ENCODE data around the gene C11orf71.

C11orf71 gene, protein sequence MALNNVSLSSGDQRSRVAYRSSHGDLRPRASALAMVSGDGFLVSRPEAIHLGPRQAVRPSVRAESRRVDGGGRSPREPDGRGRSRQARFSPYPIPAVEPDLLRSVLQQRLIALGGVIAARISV

GRCh38 chr11:114400216-114400914, at the start of gene C11orf71, which contains the start of gene RBM7:
TSS of gene C11orf71 (minus strand) at chr11:114400511. CDS start at chr11:114400331, 180 bp downstream.
TSS of gene RBM7 (plus strand) at chr11:114400666. CDS start at chr11:114400672, 6 bp downstream.
- peaks cover 14% of the 10 kb centered on the region for H3K4me1 ChIP-seq (ENCODE audit: control insufficient read depth, low read depth, low read length)
- peak within 1 kb of the TSS; percentile 96 for H3K9ac ChIP-seq (ENCODE audit: low read length)
- H3K36me3 ChIP-seq (ENCODE audit: control insufficient read depth, low read depth, low read length), result peaks cover 10% of the 10 kb centered on the region
- peak within 1 kb of the TSS; percentile 97 for H3K27ac ChIP-seq (ENCODE audit: low read length)
- H3K27me3 ChIP-seq (ENCODE audit: control insufficient read depth, insufficient read depth, low read length), result no peaks in the 10 kb centered on the region
- peak within 1 kb of the TSS; percentile 98 for H3K4me3 ChIP-seq (ENCODE audit: low read length)
- H3K9me3 ChIP-seq (ENCODE audit: control insufficient read depth, low read depth, low read length), result no peaks in the 10 kb centered on the region

GRCh38 chr11:114449845-114450244, 49.5 kb upstream of the C11orf71 start:
- H3K27ac ChIP-seq (ENCODE audit: low read length), result no peak overlapping the region
- H3K4me3 ChIP-seq (ENCODE audit: low read length), result no peak overlapping the region
- peaks cover 47% of the 10 kb centered on the region for H3K36me3 ChIP-seq (ENCODE audit: control insufficient read depth, low read depth, low read length)

DNA sequence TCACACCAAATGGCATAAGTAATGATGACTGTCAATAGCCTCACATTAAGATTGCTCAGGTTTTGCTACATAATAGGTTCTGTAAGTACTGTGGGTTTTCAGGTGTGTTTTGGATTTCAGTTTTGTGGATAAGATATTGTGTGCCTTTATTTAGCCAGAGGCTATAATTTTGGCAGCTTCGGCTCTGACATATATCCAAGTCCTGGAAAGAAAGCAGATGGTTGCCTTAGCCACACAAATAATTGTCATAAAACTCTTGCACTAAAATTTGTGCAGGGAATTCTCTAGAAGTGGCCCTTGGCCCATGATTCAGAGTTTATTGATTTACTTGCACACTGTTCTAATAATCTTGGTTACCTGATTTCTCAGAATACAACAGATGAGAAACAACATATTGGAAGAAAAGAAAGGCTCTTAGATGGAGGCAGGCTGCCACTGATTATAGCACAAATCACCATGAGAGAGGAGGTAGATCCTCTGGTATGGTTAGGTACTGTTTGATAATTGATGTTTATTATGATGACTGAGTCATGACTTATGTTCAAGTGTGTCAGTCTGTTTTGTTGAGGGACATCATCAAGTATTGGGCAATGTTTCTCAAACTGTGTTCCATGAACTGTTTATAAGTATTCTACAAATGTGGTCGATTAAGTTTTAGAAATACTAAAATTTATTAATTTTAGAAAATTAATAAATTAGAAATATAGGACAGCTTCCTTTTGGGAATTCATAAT, 48.6 kb upstream of the C11orf71 start:
- H3K36me3 ChIP-seq (ENCODE audit: control insufficient read depth, low read depth, low read length), result peaks cover 53% of the 10 kb centered on the region
- H3K9ac ChIP-seq (ENCODE audit: low read length), result no peak overlapping the region
- no peak overlapping the region for H3K27ac ChIP-seq (ENCODE audit: low read length)

More at GRCh38 chr11:114449845-114450244, 49.5 kb upstream of the C11orf71 start:
- Histone ChIP-seq H3K27me3 (ENCODE audit: control insufficient read depth, insufficient read depth, low read length) (no peaks in the 10 kb centered on the region), H3K4me1 (ENCODE audit: control insufficient read depth, low read depth, low read length) (peaks cover under 1% of the 10 kb centered on the region), H3K9me3 (ENCODE audit: control insufficient read depth, low read depth, low read length) (no peaks in the 10 kb centered on the region), H3K9ac (ENCODE audit: low read length) (no peak overlapping the region)

GRCh38 chr11:114447892-114448291, 47.6 kb upstream of the C11orf71 start:
- H3K9me3 ChIP-seq (ENCODE audit: control insufficient read depth, low read depth, low read length), result no peaks in the 10 kb centered on the region
- H3K36me3 ChIP-seq (ENCODE audit: control insufficient read depth, low read depth, low read length), result peaks cover 56% of the 10 kb centered on the region
- no peak overlapping the region for H3K9ac ChIP-seq (ENCODE audit: low read length)
- no peaks in the 10 kb centered on the region for H3K4me1 ChIP-seq (ENCODE audit: control insufficient read depth, low read depth, low read length)
- H3K27me3 ChIP-seq (ENCODE audit: control insufficient read depth, insufficient read depth, low read length), result no peaks in the 10 kb centered on the region
- H3K4me3 ChIP-seq (ENCODE audit: low read length), result no peak overlapping the region
- H3K27ac ChIP-seq (ENCODE audit: low read length), result no peak overlapping the region

More for the DNA sequence above, 48.6 kb upstream of the C11orf71 start:
- no peaks in the 10 kb centered on the region for H3K9me3 ChIP-seq (ENCODE audit: control insufficient read depth, low read depth, low read length)
- H3K4me3 ChIP-seq (ENCODE audit: low read length), result no peak overlapping the region
- no peaks in the 10 kb centered on the region for H3K4me1 ChIP-seq (ENCODE audit: control insufficient read depth, low read depth, low read length)
- H3K27me3 ChIP-seq (ENCODE audit: control insufficient read depth, insufficient read depth, low read length), result no peaks in the 10 kb centered on the region

DNA sequence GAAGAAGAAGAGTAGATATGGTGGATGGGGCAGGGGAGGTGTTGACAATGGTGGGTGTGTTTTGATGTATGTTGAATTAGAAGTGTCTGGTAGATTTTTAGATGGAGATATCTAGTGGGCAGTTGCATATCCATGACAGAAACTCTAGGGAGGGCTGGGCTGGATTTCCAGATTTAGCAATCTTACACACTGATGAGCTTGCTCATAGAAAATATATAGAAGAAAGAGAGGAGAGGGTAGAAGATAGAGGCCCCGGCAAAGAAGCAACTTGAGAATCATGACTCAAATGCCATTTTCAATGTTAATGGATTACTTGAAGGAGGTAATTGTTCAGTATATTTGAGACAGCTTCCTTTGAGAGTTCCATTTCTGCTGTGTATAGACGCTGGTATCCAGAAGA, 47.1 kb upstream of the C11orf71 start:
- Histone ChIP-seq H3K4me3 (ENCODE audit: low read length) (no peak overlapping the region), H3K27me3 (ENCODE audit: control insufficient read depth, insufficient read depth, low read length) (no peaks in the 10 kb centered on the region), H3K27ac (ENCODE audit: low read length) (no peak overlapping the region), H3K36me3 (ENCODE audit: control insufficient read depth, low read depth, low read length) (peaks cover 56% of the 10 kb centered on the region), H3K4me1 (ENCODE audit: control insufficient read depth, low read depth, low read length) (no peaks in the 10 kb centered on the region), H3K9me3 (ENCODE audit: control insufficient read depth, low read depth, low read length) (no peaks in the 10 kb centered on the region), H3K9ac (ENCODE audit: low read length) (no peak overlapping the region)

DNA sequence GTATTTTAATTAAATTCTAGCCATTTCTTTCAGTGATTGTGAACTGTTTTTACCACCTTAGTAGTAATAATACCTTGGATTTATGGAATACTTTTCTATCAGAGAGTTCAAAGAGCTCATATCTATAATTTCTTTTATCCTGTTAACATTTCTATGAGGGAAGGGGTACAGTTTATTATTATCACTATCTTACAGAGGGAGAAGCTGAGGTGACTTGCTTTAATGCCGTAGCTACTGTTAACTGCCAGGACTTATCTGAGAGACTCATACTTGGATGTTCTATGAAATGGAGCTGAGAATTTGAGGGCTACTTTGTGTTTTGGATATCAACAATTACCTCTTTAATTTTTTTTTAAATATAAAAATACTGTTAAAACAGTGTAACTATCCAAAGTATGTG, 42.2 kb upstream of the C11orf71 start:
- no peak overlapping the region for H3K9ac ChIP-seq (ENCODE audit: low read length)
- H3K27me3 ChIP-seq (ENCODE audit: control insufficient read depth, insufficient read depth, low read length), result no peaks in the 10 kb centered on the region
- H3K27ac ChIP-seq (ENCODE audit: low read length), result no peak overlapping the region
- no peaks in the 10 kb centered on the region for H3K9me3 ChIP-seq (ENCODE audit: control insufficient read depth, low read depth, low read length)
- peaks cover 24% of the 10 kb centered on the region for H3K36me3 ChIP-seq (ENCODE audit: control insufficient read depth, low read depth, low read length)
- H3K4me1 ChIP-seq (ENCODE audit: control insufficient read depth, low read depth, low read length), result peaks cover 33% of the 10 kb centered on the region
- no peak overlapping the region for H3K4me3 ChIP-seq (ENCODE audit: low read length)

- H3K36me3 ChIP-seq (ENCODE audit: control insufficient read depth, low read depth, low read length), result peaks cover 23% of the 10 kb centered on the region
- no peak overlapping the region for H3K4me3 ChIP-seq (ENCODE audit: low read length)
- no peak overlapping the region for H3K27ac ChIP-seq (ENCODE audit: low read length)
- peaks cover 34% of the 10 kb centered on the region for H3K4me1 ChIP-seq (ENCODE audit: control insufficient read depth, low read depth, low read length)
- H3K27me3 ChIP-seq (ENCODE audit: control insufficient read depth, insufficient read depth, low read length), result no peaks in the 10 kb centered on the region
- H3K9ac ChIP-seq (ENCODE audit: low read length), result no peak overlapping the region
- H3K9me3 ChIP-seq (ENCODE audit: control insufficient read depth, low read depth, low read length), result no peaks in the 10 kb centered on the region
These were observed 41.6 kb upstream of the C11orf71 start for GRCh38 chr11:114441921-114442320.

DNA sequence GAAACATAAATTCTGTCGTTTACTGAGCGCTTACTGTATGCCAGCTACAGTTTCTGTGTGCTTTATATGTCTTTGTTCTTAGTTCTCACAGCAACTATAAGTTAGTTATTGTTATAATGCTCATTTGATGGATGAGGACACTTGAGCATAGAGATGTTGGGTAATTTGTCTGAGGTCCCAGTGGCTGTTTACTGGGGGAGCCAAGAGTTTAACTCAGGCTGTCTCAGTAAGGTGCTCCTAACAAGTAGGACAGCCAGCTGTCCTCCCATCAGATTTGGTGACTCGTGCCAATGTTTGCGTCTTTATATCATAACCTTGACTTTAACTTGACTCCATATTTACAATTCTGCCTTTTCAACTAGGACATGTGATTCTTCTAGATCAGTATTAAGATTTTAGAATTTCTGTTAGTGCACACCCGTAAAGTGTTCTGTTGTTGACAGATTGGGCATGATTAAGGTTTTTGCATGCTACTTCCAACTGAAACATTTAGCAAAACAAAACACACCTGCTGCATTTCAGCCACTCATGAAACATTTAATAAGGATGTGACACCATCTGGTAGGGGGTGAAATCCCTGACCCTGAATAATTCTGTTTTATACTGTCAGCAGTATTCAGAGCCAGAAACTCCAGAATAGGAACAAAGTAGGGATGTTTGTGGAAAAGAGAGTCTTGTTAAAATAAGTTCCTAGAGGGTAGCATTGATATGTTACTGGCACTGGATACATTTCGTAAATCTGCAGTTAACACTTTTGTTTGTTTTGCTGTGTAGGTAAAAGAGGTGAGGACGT, 40.9 kb upstream of the C11orf71 start:
- Histone ChIP-seq H3K9me3 (ENCODE audit: control insufficient read depth, low read depth, low read length) (no peaks in the 10 kb centered on the region), H3K27me3 (ENCODE audit: control insufficient read depth, insufficient read depth, low read length) (no peaks in the 10 kb centered on the region), H3K4me1 (ENCODE audit: control insufficient read depth, low read depth, low read length) (peaks cover 34% of the 10 kb centered on the region), H3K4me3 (ENCODE audit: low read length) (peak overlapping the region; percentile 92), H3K27ac (ENCODE audit: low read length) (no peak overlapping the region), H3K9ac (ENCODE audit: low read length) (peak overlapping the region; percentile 89), H3K36me3 (ENCODE audit: control insufficient read depth, low read depth, low read length) (peaks cover 19% of the 10 kb centered on the region)

GRCh38 chr11:114440121-114440860, 40.0 kb upstream of the C11orf71 start:
- Histone ChIP-seq H3K9me3 (ENCODE audit: control insufficient read depth, low read depth, low read length) (no peaks in the 10 kb centered on the region), H3K4me1 (ENCODE audit: control insufficient read depth, low read depth, low read length) (peaks cover 34% of the 10 kb centered on the region), H3K4me3 (ENCODE audit: low read length) (peak overlapping the region; percentile 92), H3K27ac (ENCODE audit: low read length) (peak overlapping the region; percentile 71), H3K36me3 (ENCODE audit: control insufficient read depth, low read depth, low read length) (peaks cover 15% of the 10 kb centered on the region), H3K27me3 (ENCODE audit: control insufficient read depth, insufficient read depth, low read length) (no peaks in the 10 kb centered on the region), H3K9ac (ENCODE audit: low read length) (peak overlapping the region; percentile 89)

GRCh38 chr11:114439229-114440120, 39.2 kb upstream of the C11orf71 start, which contains the start of gene REXO2:
TSS of gene REXO2 (plus strand) at chr11:114439467. CDS start at chr11:114439529, 62 bp downstream.
- Histone ChIP-seq H3K4me1 (ENCODE audit: control insufficient read depth, low read depth, low read length) (peaks cover 34% of the 10 kb centered on the region), H3K36me3 (ENCODE audit: control insufficient read depth, low read depth, low read length) (peaks cover 12% of the 10 kb centered on the region), H3K9ac (ENCODE audit: low read length) (peak within 1 kb of the TSS; percentile 89), H3K27ac (ENCODE audit: low read length) (peak within 1 kb of the TSS; percentile 71), H3K9me3 (ENCODE audit: control insufficient read depth, low read depth, low read length) (no peaks in the 10 kb centered on the region), H3K4me3 (ENCODE audit: low read length) (peak within 1 kb of the TSS; percentile 92), H3K27me3 (ENCODE audit: control insufficient read depth, insufficient read depth, low read length) (no peaks in the 10 kb centered on the region)
